Measurements from ENCODE around the gene IL9. TPM values are rescaled to one million over a fixed set of nuclear protein-coding genes. Genes with fewer than 3 reads are reported as not detected.

Gene IL9
- total and polyA plus RNA-seq, 2 of the 13 experiments (the other 11 are each of a cell fraction or from before 2014, with no cell fraction given): not detected

- no peak overlapping the region for H2AFZ ChIP-seq (ENCODE audit: low read length)
- 17% methylated on average over 4 of the region's 4 CpGs for WGBS (ENCODE audit: low lambda C conversion rate)
- no peaks in the 10 kb centered on the region for H3K79me2 ChIP-seq (ENCODE audit: insufficient read depth, low read length)
- ATAC-seq (0 out of 3 replicates have a peak, but pooled peaks have one; percentile 11), DNase-seq (ENCODE audit: low spot score) (no peak), FAIRE-seq (no peak)
- ChIA-PET CTCF (ENCODE audit: low intra/inter-chr PET ratio, low total read pairs) (interaction anchor here (0.9 kb wide), 1 partner anchor 329 kb away, joined by 3 read pairs; no protein-coding TSS in a partner anchor), POLR2A (no interaction called here)
- H3K4me3 ChIP-seq (replicated peaks in 1 of 3; ENCODE audit: insufficient read depth in 1 of 3, low read depth in 2 of 3, low read length in 3 of 3): no peak overlapping the region
- no peak for TF ChIP-seq TEAD3 (CRISPR knock-in tag; optimal IDR thresholded peaks at IDR 0.05; ENCODE audit: borderline replicate concordance)
- TF ChIP-seq, protein P1, sequence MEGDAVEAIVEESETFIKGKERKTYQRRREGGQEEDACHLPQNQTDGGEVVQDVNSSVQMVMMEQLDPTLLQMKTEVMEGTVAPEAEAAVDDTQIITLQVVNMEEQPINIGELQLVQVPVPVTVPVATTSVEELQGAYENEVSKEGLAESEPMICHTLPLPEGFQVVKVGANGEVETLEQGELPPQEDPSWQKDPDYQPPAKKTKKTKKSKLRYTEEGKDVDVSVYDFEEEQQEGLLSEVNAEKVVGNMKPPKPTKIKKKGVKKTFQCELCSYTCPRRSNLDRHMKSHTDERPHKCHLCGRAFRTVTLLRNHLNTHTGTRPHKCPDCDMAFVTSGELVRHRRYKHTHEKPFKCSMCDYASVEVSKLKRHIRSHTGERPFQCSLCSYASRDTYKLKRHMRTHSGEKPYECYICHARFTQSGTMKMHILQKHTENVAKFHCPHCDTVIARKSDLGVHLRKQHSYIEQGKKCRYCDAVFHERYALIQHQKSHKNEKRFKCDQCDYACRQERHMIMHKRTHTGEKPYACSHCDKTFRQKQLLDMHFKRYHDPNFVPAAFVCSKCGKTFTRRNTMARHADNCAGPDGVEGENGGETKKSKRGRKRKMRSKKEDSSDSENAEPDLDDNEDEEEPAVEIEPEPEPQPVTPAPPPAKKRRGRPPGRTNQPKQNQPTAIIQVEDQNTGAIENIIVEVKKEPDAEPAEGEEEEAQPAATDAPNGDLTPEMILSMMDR (CRISPR knock-in tag; IDR thresholded peaks at IDR 0.05): peak; percentile 49
- no peak for TF ChIP-seq MTA3 (CRISPR knock-in tag; IDR thresholded peaks at IDR 0.05)
- TF ChIP-seq STAG1 (CRISPR knock-in tag; IDR thresholded peaks at IDR 0.05): peak; percentile 38
- no peak for TF ChIP-seq ZNF777 (CRISPR knock-in tag; IDR thresholded peaks at IDR 0.05)
- H3K4me1 ChIP-seq (ENCODE audit: insufficient read depth, low read length): peaks cover 14% of the 10 kb centered on the region
- H3K36me3 ChIP-seq (replicated peaks in 1 of 2; ENCODE audit: control insufficient read depth in 1 of 2, insufficient read depth in 2 of 2, low read length in 2 of 2): no peaks in the 10 kb centered on the region
- no peaks in the 10 kb centered on the region for H3K9me3 ChIP-seq (ENCODE audit: low read length)
- H3K9ac ChIP-seq (ENCODE audit: insufficient read depth, low read depth, low read length): no peak overlapping the region
- H3K27me3 ChIP-seq (ENCODE audit: control insufficient read depth in 1 of 2, insufficient read depth in 2 of 2, low read length in 2 of 2): 0 out of 5 replicates have a peak, but pooled peaks cover 0 to 2% of the 10 kb centered on the region in 2 experiments
- H3K27ac ChIP-seq (ENCODE audit: extremely low read length, insufficient read depth, low read length): no peak overlapping the region
- H3K4me2 ChIP-seq (ENCODE audit: low read depth, low read length): no peak overlapping the region
- in situ Hi-C loops (cut with HindIII; ENCODE audit: extremely low pct_ligation_motif_present, low pct_unique_long_range_greater_than_20kb) (no loop called here), intact Hi-C loops (cut with micrococcal nuclease; ENCODE audit: unreplicated experiment) (loop anchor here (5.0 kb wide), 1 partner anchor 51 kb away; the partner anchor contains the start of gene SLC25A48)
- no peaks in the 10 kb centered on the region for H4K20me1 ChIP-seq (ENCODE audit: insufficient read depth, low read length)
- no TSS peak for BruUV-seq (replicated peaks)
Observed at GRCh38 chr5:135883441-135883840, 12.2 kb downstream of the IL9 start.

DNA sequence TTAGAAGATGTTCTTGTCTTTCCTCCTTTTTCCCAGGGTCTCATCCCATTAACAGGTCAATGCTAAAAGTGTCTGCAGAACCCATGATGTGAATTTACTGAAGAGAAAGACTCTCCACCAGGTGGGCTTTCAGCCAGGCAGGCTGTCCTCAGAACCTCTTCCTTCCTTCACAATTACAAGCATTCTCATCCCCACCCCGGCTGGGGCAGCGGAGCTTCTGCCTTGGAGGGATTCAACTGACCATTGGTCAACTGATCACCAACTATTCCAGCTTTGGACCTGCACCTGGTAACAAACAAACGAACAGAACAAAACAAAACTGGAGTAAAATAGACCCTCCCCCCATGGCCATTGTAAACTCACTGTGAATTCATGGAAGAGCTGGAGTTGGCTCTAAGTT, 12.6 kb downstream of the IL9 start:
- Histone ChIP-seq H3K9me3 (ENCODE audit: low read length) (no peaks in the 10 kb centered on the region), H3K79me2 (ENCODE audit: insufficient read depth, low read length) (no peaks in the 10 kb centered on the region), H3K4me2 (ENCODE audit: low read depth, low read length) (0 out of 2 replicates have a peak overlapping the region, but pooled peaks have one; percentile 20), H3K4me3 (replicated peaks in 1 of 3; ENCODE audit: insufficient read depth in 1 of 3, low read depth in 2 of 3, low read length in 3 of 3) (no peak overlapping the region), H3K27ac (ENCODE audit: extremely low read length, insufficient read depth, low read length) (no peak overlapping the region), H3K9ac (ENCODE audit: insufficient read depth, low read depth, low read length) (no peak overlapping the region), H2AFZ (ENCODE audit: low read length) (no peak overlapping the region), H3K27me3 (ENCODE audit: control insufficient read depth in 1 of 2, insufficient read depth in 2 of 2, low read length in 2 of 2) (0 out of 5 replicates have a peak, but pooled peaks cover 0 to 2% of the 10 kb centered on the region in 2 experiments), H3K36me3 (replicated peaks in 1 of 2; ENCODE audit: control insufficient read depth in 1 of 2, insufficient read depth in 2 of 2, low read length in 2 of 2) (no peaks in the 10 kb centered on the region), H3K4me1 (ENCODE audit: insufficient read depth, low read length) (peaks cover 14% of the 10 kb centered on the region), H4K20me1 (ENCODE audit: insufficient read depth, low read length) (no peaks in the 10 kb centered on the region)
- 53% methylated on average over 3 of the region's 3 CpGs for WGBS (ENCODE audit: low lambda C conversion rate)
- ATAC-seq: no peak
- no TSS peak for BruUV-seq (replicated peaks)
- intact Hi-C loops (cut with micrococcal nuclease; ENCODE audit: unreplicated experiment) (loop anchor here (5.0 kb wide), 1 partner anchor 51 kb away; the partner anchor contains the start of gene SLC25A48), in situ Hi-C loops (cut with HindIII; ENCODE audit: extremely low pct_ligation_motif_present, low pct_unique_long_range_greater_than_20kb) (no loop called here)
- DNase-seq (ENCODE audit: low spot score): no peak
- CTCF ChIA-PET (ENCODE audit: low intra/inter-chr PET ratio, low total read pairs): no interaction called here
- no peak for FAIRE-seq
- POLR2A ChIA-PET: no interaction called here
- TF ChIP-seq ZNF335 (CRISPR knock-in tag; IDR thresholded peaks at IDR 0.05): no peak
- TF ChIP-seq, protein P2, sequence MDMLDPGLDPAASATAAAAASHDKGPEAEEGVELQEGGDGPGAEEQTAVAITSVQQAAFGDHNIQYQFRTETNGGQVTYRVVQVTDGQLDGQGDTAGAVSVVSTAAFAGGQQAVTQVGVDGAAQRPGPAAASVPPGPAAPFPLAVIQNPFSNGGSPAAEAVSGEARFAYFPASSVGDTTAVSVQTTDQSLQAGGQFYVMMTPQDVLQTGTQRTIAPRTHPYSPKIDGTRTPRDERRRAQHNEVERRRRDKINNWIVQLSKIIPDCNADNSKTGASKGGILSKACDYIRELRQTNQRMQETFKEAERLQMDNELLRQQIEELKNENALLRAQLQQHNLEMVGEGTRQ (IDR thresholded peaks at IDR 0.05; ENCODE audit: low read depth, low read length): no peak
- TF ChIP-seq, protein P2 (CRISPR knock-in tag; IDR thresholded peaks at IDR 0.05; ENCODE audit: borderline replicate concordance): no peak
- TF ChIP-seq, protein P3, sequence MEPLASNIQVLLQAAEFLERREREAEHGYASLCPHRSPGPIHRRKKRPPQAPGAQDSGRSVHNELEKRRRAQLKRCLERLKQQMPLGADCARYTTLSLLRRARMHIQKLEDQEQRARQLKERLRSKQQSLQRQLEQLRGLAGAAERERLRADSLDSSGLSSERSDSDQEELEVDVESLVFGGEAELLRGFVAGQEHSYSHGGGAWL (CRISPR knock-in tag; IDR thresholded peaks at IDR 0.05): no peak
- TF ChIP-seq ASH2L (IDR thresholded peaks at IDR 0.05; ENCODE audit: insufficient read length, low read depth, low read length): no peak
- no peak for TF ChIP-seq ZNF878 (CRISPR knock-in tag; IDR thresholded peaks at IDR 0.05)
- no peak for TF ChIP-seq MYNN (CRISPR knock-in tag; IDR thresholded peaks at IDR 0.05; ENCODE audit: low read depth)
- TF ChIP-seq GFI1 (CRISPR knock-in tag; IDR thresholded peaks at IDR 0.05; ENCODE audit: borderline replicate concordance): no peak
- TF ChIP-seq NFIB (CRISPR knock-in tag; IDR thresholded peaks at IDR 0.05; ENCODE audit: borderline replicate concordance): no peak
- TF ChIP-seq PTBP1 (IDR thresholded peaks at IDR 0.05; ENCODE audit: low read depth, low read length, poor library complexity, severe bottlenecking): no peak
